ENCODE measurements around the gene MRPS7. TPM values are rescaled to one million over a fixed set of nuclear protein-coding genes. Genes with fewer than 3 reads are reported as not detected.

Gene MRPS7
- total RNA-seq, 1 experiment from 2014 or later = 94.7 TPM

DNA sequence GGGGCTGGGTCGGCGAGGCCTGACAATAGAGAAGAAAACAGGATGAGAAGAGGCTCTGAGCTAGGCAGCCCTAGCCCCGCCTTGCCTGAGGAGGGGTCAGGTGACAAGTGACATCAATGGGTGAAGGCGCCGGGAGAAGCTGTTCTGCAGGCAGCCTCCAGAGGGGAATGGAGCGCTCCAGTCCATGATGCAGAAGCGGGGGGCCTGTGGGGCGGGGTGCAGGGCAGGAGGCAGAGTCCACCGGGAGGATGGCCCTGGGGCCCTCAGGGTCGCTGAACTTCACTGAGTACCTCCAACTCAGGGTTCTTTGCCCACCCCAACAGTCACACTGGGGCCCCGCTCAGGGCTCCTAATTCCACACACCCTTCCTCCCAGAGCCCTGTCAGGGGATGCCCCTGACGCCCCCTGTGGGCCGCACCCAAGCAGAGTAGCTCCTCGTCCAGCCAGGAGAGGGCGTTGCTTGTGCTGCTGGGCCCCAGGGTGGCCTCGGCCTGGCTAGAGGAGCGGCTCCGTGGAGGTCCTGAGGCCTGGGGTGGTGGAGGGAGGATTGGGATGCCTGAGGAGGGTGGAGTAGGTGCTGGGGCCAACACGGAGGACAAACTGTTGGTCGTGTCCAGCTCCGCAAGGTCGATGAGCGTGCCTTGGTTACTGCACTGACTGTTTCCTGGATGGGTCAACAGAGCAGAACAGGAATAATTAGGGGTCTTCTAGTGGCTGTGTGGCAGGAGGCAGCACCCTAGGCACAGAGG lies 21.1 kb upstream of the MRPS7 start (continued):
- TF ChIP-seq, protein P1, sequence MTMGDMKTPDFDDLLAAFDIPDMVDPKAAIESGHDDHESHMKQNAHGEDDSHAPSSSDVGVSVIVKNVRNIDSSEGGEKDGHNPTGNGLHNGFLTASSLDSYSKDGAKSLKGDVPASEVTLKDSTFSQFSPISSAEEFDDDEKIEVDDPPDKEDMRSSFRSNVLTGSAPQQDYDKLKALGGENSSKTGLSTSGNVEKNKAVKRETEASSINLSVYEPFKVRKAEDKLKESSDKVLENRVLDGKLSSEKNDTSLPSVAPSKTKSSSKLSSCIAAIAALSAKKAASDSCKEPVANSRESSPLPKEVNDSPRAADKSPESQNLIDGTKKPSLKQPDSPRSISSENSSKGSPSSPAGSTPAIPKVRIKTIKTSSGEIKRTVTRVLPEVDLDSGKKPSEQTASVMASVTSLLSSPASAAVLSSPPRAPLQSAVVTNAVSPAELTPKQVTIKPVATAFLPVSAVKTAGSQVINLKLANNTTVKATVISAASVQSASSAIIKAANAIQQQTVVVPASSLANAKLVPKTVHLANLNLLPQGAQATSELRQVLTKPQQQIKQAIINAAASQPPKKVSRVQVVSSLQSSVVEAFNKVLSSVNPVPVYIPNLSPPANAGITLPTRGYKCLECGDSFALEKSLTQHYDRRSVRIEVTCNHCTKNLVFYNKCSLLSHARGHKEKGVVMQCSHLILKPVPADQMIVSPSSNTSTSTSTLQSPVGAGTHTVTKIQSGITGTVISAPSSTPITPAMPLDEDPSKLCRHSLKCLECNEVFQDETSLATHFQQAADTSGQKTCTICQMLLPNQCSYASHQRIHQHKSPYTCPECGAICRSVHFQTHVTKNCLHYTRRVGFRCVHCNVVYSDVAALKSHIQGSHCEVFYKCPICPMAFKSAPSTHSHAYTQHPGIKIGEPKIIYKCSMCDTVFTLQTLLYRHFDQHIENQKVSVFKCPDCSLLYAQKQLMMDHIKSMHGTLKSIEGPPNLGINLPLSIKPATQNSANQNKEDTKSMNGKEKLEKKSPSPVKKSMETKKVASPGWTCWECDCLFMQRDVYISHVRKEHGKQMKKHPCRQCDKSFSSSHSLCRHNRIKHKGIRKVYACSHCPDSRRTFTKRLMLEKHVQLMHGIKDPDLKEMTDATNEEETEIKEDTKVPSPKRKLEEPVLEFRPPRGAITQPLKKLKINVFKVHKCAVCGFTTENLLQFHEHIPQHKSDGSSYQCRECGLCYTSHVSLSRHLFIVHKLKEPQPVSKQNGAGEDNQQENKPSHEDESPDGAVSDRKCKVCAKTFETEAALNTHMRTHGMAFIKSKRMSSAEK (CRISPR knock-in tag; IDR thresholded peaks at IDR 0.05; ENCODE audit: borderline replicate concordance) = no peak
- TF ChIP-seq PRRX2 (CRISPR knock-in tag; IDR thresholded peaks at IDR 0.05) (no peak), MYBL2 (CRISPR knock-in tag; IDR thresholded peaks at IDR 0.05) (no peak), TCF7 (CRISPR knock-in tag; IDR thresholded peaks at IDR 0.05; ENCODE audit: low read depth) (no peak), ZSCAN18 (CRISPR knock-in tag; IDR thresholded peaks at IDR 0.05) (no peak), ZNF121 (CRISPR knock-in tag; IDR thresholded peaks at IDR 0.05) (no peak), FOXK1 (CRISPR knock-in tag; IDR thresholded peaks at IDR 0.05) (0 out of 2 replicates have a peak, but pooled peaks have one; percentile 37), JUN (CRISPR knock-in tag; IDR thresholded peaks at IDR 0.05) (no peak), HMGA2 (CRISPR knock-in tag; IDR thresholded peaks at IDR 0.05) (no peak)
- TF ChIP-seq, protein P2, sequence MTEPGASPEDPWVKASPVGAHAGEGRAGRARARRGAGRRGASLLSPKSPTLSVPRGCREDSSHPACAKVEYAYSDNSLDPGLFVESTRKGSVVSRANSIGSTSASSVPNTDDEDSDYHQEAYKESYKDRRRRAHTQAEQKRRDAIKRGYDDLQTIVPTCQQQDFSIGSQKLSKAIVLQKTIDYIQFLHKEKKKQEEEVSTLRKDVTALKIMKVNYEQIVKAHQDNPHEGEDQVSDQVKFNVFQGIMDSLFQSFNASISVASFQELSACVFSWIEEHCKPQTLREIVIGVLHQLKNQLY (CRISPR knock-in tag; IDR thresholded peaks at IDR 0.05) = no peak
- TF ChIP-seq, protein P3, sequence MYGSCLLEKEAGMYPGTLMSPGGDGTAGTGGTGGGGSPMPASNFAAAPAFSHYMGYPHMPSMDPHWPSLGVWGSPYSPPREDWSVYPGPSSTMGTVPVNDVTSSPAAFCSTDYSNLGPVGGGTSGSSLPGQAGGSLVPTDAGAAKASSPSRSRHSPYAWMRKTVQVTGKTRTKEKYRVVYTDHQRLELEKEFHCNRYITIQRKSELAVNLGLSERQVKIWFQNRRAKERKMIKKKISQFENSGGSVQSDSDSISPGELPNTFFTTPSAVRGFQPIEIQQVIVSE (CRISPR knock-in tag; IDR thresholded peaks at IDR 0.05; ENCODE audit: borderline replicate concordance) = no peak
- TF ChIP-seq, protein P4, sequence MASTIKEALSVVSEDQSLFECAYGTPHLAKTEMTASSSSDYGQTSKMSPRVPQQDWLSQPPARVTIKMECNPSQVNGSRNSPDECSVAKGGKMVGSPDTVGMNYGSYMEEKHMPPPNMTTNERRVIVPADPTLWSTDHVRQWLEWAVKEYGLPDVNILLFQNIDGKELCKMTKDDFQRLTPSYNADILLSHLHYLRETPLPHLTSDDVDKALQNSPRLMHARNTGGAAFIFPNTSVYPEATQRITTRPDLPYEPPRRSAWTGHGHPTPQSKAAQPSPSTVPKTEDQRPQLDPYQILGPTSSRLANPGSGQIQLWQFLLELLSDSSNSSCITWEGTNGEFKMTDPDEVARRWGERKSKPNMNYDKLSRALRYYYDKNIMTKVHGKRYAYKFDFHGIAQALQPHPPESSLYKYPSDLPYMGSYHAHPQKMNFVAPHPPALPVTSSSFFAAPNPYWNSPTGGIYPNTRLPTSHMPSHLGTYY (CRISPR knock-in tag; IDR thresholded peaks at IDR 0.05) = 0 out of 2 replicates have a peak, but pooled peaks have one; percentile 47
- TF ChIP-seq, protein P5, sequence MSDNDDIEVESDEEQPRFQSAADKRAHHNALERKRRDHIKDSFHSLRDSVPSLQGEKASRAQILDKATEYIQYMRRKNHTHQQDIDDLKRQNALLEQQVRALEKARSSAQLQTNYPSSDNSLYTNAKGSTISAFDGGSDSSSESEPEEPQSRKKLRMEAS (CRISPR knock-in tag; IDR thresholded peaks at IDR 0.05) = no peak
- TF ChIP-seq, protein P6, sequence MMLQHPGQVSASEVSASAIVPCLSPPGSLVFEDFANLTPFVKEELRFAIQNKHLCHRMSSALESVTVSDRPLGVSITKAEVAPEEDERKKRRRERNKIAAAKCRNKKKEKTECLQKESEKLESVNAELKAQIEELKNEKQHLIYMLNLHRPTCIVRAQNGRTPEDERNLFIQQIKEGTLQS (CRISPR knock-in tag; conservative IDR thresholded peaks at IDR 0.05) = no peak
- TF ChIP-seq, protein P7, sequence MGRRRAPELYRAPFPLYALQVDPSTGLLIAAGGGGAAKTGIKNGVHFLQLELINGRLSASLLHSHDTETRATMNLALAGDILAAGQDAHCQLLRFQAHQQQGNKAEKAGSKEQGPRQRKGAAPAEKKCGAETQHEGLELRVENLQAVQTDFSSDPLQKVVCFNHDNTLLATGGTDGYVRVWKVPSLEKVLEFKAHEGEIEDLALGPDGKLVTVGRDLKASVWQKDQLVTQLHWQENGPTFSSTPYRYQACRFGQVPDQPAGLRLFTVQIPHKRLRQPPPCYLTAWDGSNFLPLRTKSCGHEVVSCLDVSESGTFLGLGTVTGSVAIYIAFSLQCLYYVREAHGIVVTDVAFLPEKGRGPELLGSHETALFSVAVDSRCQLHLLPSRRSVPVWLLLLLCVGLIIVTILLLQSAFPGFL (CRISPR knock-in tag; IDR thresholded peaks at IDR 0.05; ENCODE audit: borderline replicate concordance) = no peak
